ENCODE measurements around the gene CLCN5.

Gene CLCN5

GRCh38 chrX:49958727-49959485 is 36.5 kb downstream of the CLCN5 start (continued):
- TF ChIP-seq PATZ1 (CRISPR knock-in tag; IDR thresholded peaks at IDR 0.05; ENCODE audit: borderline replicate concordance) = no peak
- no peak for TF ChIP-seq OSR1 (CRISPR knock-in tag; IDR thresholded peaks at IDR 0.05)
- no peak for TF ChIP-seq PPARA (CRISPR knock-in tag; IDR thresholded peaks at IDR 0.05; ENCODE audit: borderline replicate concordance)
- no peak for TF ChIP-seq ZFP3 (CRISPR knock-in tag; IDR thresholded peaks at IDR 0.05)
- TF ChIP-seq ZFP30 (CRISPR knock-in tag; IDR thresholded peaks at IDR 0.05) = no peak
- no peak for TF ChIP-seq ISL1 (CRISPR knock-in tag; IDR thresholded peaks at IDR 0.05)
- no peak for TF ChIP-seq ZNF565 (CRISPR knock-in tag; conservative IDR thresholded peaks at IDR 0.05; ENCODE audit: low read depth)
- TF ChIP-seq BACH2 (CRISPR knock-in tag; IDR thresholded peaks at IDR 0.05; ENCODE audit: borderline replicate concordance) = no peak

- TF ChIP-seq TCF4 (CRISPR knock-in tag; IDR thresholded peaks at IDR 0.05; ENCODE audit: borderline replicate concordance) = no peak
- no peak for TF ChIP-seq PATZ1 (CRISPR knock-in tag; IDR thresholded peaks at IDR 0.05; ENCODE audit: borderline replicate concordance)
- no peak for TF ChIP-seq ARNTL (CRISPR knock-in tag; IDR thresholded peaks at IDR 0.05; ENCODE audit: borderline replicate concordance, low read depth)
- TF ChIP-seq ZNF8 (CRISPR knock-in tag; IDR thresholded peaks at IDR 0.05) = no peak
- no peak for TF ChIP-seq ZNF565 (CRISPR knock-in tag; conservative IDR thresholded peaks at IDR 0.05; ENCODE audit: low read depth)
- TF ChIP-seq POU6F1 (CRISPR knock-in tag; IDR thresholded peaks at IDR 0.05; ENCODE audit: borderline replicate concordance, low read depth) = no peak
- no peak for TF ChIP-seq BACH2 (CRISPR knock-in tag; IDR thresholded peaks at IDR 0.05; ENCODE audit: borderline replicate concordance)
- no peak for TF ChIP-seq CSRNP3 (CRISPR knock-in tag; IDR thresholded peaks at IDR 0.05)
- TF ChIP-seq ZFP3 (CRISPR knock-in tag; IDR thresholded peaks at IDR 0.05) = no peak
- no peak for TF ChIP-seq RARB (CRISPR knock-in tag; IDR thresholded peaks at IDR 0.05)
- no peak for TF ChIP-seq PPARA (CRISPR knock-in tag; IDR thresholded peaks at IDR 0.05; ENCODE audit: borderline replicate concordance)
- TF ChIP-seq SNAI2 (CRISPR knock-in tag; IDR thresholded peaks at IDR 0.05) = no peak
- TF ChIP-seq TOX (CRISPR knock-in tag; IDR thresholded peaks at IDR 0.05; ENCODE audit: borderline replicate concordance) = no peak
- no peak for TF ChIP-seq GLIS3 (CRISPR knock-in tag; IDR thresholded peaks at IDR 0.05)
- TF ChIP-seq TSHZ2 (CRISPR knock-in tag; IDR thresholded peaks at IDR 0.05) = no peak
- TF ChIP-seq ZC3H10 (CRISPR knock-in tag; IDR thresholded peaks at IDR 0.05) = no peak
- TF ChIP-seq ZFP30 (CRISPR knock-in tag; IDR thresholded peaks at IDR 0.05) = no peak
- TF ChIP-seq ISL1 (CRISPR knock-in tag; IDR thresholded peaks at IDR 0.05) = no peak
- no peak for ATAC-seq
Observed at GRCh38 chrX:49959602-49960001, 37.2 kb downstream of the CLCN5 start.

- no peak for ATAC-seq
- no peak for TF ChIP-seq ZNF8 (CRISPR knock-in tag; IDR thresholded peaks at IDR 0.05)
- no peak for TF ChIP-seq ZFP3 (CRISPR knock-in tag; IDR thresholded peaks at IDR 0.05)
- TF ChIP-seq CREB5 (CRISPR knock-in tag; IDR thresholded peaks at IDR 0.05; ENCODE audit: low read depth) = no peak
- TF ChIP-seq BACH2 (CRISPR knock-in tag; IDR thresholded peaks at IDR 0.05; ENCODE audit: borderline replicate concordance) = no peak
- no peak for TF ChIP-seq ARNTL (CRISPR knock-in tag; IDR thresholded peaks at IDR 0.05; ENCODE audit: borderline replicate concordance, low read depth)
- no peak for TF ChIP-seq TCF4 (CRISPR knock-in tag; IDR thresholded peaks at IDR 0.05; ENCODE audit: borderline replicate concordance)
- TF ChIP-seq GLIS3 (CRISPR knock-in tag; IDR thresholded peaks at IDR 0.05) = no peak
- TF ChIP-seq POU6F1 (CRISPR knock-in tag; IDR thresholded peaks at IDR 0.05; ENCODE audit: borderline replicate concordance, low read depth) = no peak
- no peak for TF ChIP-seq ZC3H10 (CRISPR knock-in tag; IDR thresholded peaks at IDR 0.05)
- no peak for TF ChIP-seq ZFP30 (CRISPR knock-in tag; IDR thresholded peaks at IDR 0.05)
- no peak for TF ChIP-seq ZNF565 (CRISPR knock-in tag; conservative IDR thresholded peaks at IDR 0.05; ENCODE audit: low read depth)
- no peak for TF ChIP-seq SNAI2 (CRISPR knock-in tag; IDR thresholded peaks at IDR 0.05)
- TF ChIP-seq RARB (CRISPR knock-in tag; IDR thresholded peaks at IDR 0.05) = no peak
- TF ChIP-seq TOX (CRISPR knock-in tag; IDR thresholded peaks at IDR 0.05; ENCODE audit: borderline replicate concordance) = no peak
- no peak for TF ChIP-seq ESRRG (CRISPR knock-in tag; IDR thresholded peaks at IDR 0.05)
- TF ChIP-seq PPARA (CRISPR knock-in tag; IDR thresholded peaks at IDR 0.05; ENCODE audit: borderline replicate concordance) = no peak
Observed at GRCh38 chrX:49960061-49960460, 37.7 kb downstream of the CLCN5 start.

Measured in SK-N-SH treated with all-trans-retinoic acid at 6 μM for 48 hours (cell line).